HEK293T (cell line): ENCODE data around the gene RPS19.

Source experiments
- CTCF ChIA-PET: fragments of 350-600 bp; formaldehyde crosslinking; extraction: SDS; loops from one replicate; lab custom pipeline; 2021; ENCODE audit warnings: antibody characterized with exemption, inconsistent platforms; lab: Yijun Ruan, JAX
- POLR2A ChIA-PET: fragments of 350-600 bp; formaldehyde crosslinking; extraction: SDS; loops from one replicate; lab custom pipeline; 2020; ENCODE audit warnings: antibody characterized with exemption, inconsistent platforms; lab: Yijun Ruan, JAX
- DNase-seq: peaks from one replicate; pipeline ENCODE4 v3.0.0; 2012; ENCODE audit warnings: mixed read lengths; ENCODE audit errors: extremely low spot score
- ARNT ChIP-seq: fragments of 450-650 bp; IDR thresholded peaks from 2 replicates; pipeline ENCODE4 v1.6.1; 2017; ENCODE audit warnings: mild to moderate bottlenecking
- BHLHE40 ChIP-seq: fragments of 450-650 bp; IDR thresholded peaks from 2 replicates; pipeline ENCODE4 v1.6.1; 2016; ENCODE audit warnings: mild to moderate bottlenecking, moderate library complexity, borderline replicate concordance
- CTBP1 ChIP-seq: fragments of 450-650 bp; IDR thresholded peaks from 2 replicates; pipeline ENCODE4 v1.6.1; 2016; ENCODE audit warnings: borderline replicate concordance
- ELF4 ChIP-seq: fragments of 450-650 bp; IDR thresholded peaks from 2 replicates; pipeline ENCODE4 v1.6.1; 2017; ENCODE audit warnings: antibody characterized with exemption
- FOXA1 ChIP-seq: fragments of 450-650 bp; IDR thresholded peaks from 2 replicates; pipeline ENCODE4 v1.6.1; 2016; ENCODE audit warnings: mild to moderate bottlenecking
- FOXK2 ChIP-seq: fragments of 450-650 bp; IDR thresholded peaks from 2 replicates; pipeline ENCODE4 v1.6.1; 2016; ENCODE audit warnings: mild to moderate bottlenecking
- FOXM1 ChIP-seq: fragments of 450-650 bp; IDR thresholded peaks from 2 replicates; pipeline ENCODE4 v1.6.1; 2017; ENCODE audit warnings: mild to moderate bottlenecking, borderline replicate concordance
- HDGF ChIP-seq: fragments of 450-650 bp; IDR thresholded peaks from 2 replicates; pipeline ENCODE4 v1.6.1; 2017; ENCODE audit warnings: antibody characterized with exemption, borderline replicate concordance
- L3MBTL2 ChIP-seq: fragments of 450-650 bp; conservative IDR thresholded peaks from 2 replicates; pipeline ENCODE4 v1.6.1; 2016; ENCODE audit warnings: mild to moderate bottlenecking
- LEF1 ChIP-seq: fragments of 450-650 bp; IDR thresholded peaks from 2 replicates; pipeline ENCODE4 v1.6.1; 2017; ENCODE audit warnings: mild to moderate bottlenecking, borderline replicate concordance
- NFRKB ChIP-seq: fragments of 450-650 bp; IDR thresholded peaks from 2 replicates; pipeline ENCODE4 v1.6.1; 2016; ENCODE audit warnings: mild to moderate bottlenecking, moderate library complexity
- PKNOX1 ChIP-seq: fragments of 450-650 bp; IDR thresholded peaks from 2 replicates; pipeline ENCODE4 v1.6.1; 2016
- SP1 ChIP-seq: fragments of 450-650 bp; IDR thresholded peaks from 2 replicates; pipeline ENCODE4 v1.6.1; 2017
- SUZ12 ChIP-seq: fragments of 450-650 bp; IDR thresholded peaks from 2 replicates; pipeline ENCODE4 v1.6.1; 2016; ENCODE audit warnings: mild to moderate bottlenecking
- TARDBP ChIP-seq: fragments of 450-650 bp; IDR thresholded peaks from 2 replicates; pipeline ENCODE4 v1.6.1; 2016
- ZNF384 ChIP-seq: fragments of 450-650 bp; IDR thresholded peaks from 2 replicates; pipeline ENCODE4 v1.6.1; 2016

RPS19 gene

DNA sequence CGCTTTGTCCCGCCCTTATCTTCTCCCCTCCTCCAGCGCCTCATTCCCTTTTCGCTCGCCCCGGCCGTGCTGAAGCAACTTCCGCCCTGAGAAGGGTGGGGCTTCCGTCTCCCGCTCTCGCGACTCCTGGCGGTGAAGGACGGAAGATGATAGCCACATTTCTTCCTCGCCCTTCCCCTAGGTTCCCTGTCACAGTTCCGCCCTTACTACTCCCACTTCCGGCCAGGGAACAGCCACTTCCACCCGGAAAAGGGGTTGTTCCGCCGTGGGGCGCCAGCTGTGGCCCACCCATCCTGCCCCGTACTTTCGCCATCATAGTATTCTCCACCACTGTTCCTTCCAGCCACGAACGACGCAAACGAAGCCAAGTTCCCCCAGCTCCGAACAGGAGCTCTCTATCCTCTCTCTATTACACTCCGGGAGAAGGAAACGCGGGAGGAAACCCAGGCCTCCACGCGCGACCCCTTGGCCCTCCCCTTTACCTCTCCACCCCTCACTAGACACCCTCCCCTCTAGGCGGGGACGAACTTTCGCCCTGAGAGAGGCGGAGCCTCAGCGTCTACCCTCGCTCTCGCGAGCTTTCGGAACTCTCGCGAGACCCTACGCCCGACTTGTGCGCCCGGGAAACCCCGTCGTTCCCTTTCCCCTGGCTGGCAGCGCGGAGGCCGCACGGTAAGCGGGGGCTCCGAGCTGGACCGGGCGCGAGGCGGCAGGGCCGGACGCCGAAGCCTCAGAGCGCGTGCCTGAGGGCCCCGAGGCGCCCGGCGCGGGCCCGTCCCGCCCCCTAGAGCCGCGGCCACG, at the start of gene RPS19:
RPS19 (plus strand) TSS at position 638 of the 801 bp plus-strand sequence. CDS start 520 bp downstream, outside the sequence.
- POLR2A ChIA-PET: interaction anchor here (0.7 to 3.6 kb wide), 26 partner anchors 9 to 495 kb away, joined by 3 to 43 read pairs (median 4); partner anchors contain the start of genes B9D2 and RABAC1
- TF ChIP-seq HDGF: no peak
- TF ChIP-seq ARNT: peak; percentile 60
- peak; percentile 99 for TF ChIP-seq TARDBP
- TF ChIP-seq SUZ12: no peak
- peak; percentile 95 for TF ChIP-seq ELF4
- peak; percentile 58; the same call in 1 of the 2 replicates for TF ChIP-seq FOXM1
- TF ChIP-seq BHLHE40: no peak
- 0 out of 2 replicates have a peak, but pooled peaks have one; percentile 35 for TF ChIP-seq L3MBTL2
- TF ChIP-seq FOXA1: no peak
- TF ChIP-seq FOXK2: no peak
- TF ChIP-seq ZNF384: no peak
- TF ChIP-seq PKNOX1: peak; percentile 69; the same call in 1 of the 2 replicates
- TF ChIP-seq LEF1: peak; percentile 91; the same call in 1 of the 2 replicates
- no peak for TF ChIP-seq CTBP1
- TF ChIP-seq NFRKB: no peak
- TF ChIP-seq SP1: peak; percentile 95

GRCh38 chr19:41810301-41810700, 49.8 kb upstream of the RPS19 start:
- ChIA-PET CTCF (no interaction called here), POLR2A (no interaction called here)
- TF ChIP-seq SUZ12: no peak
- no peak for TF ChIP-seq FOXK2
- no peak for TF ChIP-seq L3MBTL2
- no peak for TF ChIP-seq BHLHE40
- no peak for TF ChIP-seq ZNF384
- TF ChIP-seq FOXM1: no peak
- TF ChIP-seq PKNOX1: no peak
- TF ChIP-seq TARDBP: no peak
- no peak for TF ChIP-seq HDGF
- TF ChIP-seq ELF4: no peak
- no peak for TF ChIP-seq LEF1
- TF ChIP-seq NFRKB: no peak
- no peak for TF ChIP-seq SP1
- no peak for TF ChIP-seq CTBP1
- no peak for DNase-seq

More for the DNA sequence above, at the start of gene RPS19:
- CTCF ChIA-PET: interaction anchor here (0.6 to 0.7 kb wide), 2 partner anchors 12 to 43 kb away, joined by 3 read pairs; no protein-coding TSS in a partner anchor
- DNase-seq: peak; percentile 97

DNA sequence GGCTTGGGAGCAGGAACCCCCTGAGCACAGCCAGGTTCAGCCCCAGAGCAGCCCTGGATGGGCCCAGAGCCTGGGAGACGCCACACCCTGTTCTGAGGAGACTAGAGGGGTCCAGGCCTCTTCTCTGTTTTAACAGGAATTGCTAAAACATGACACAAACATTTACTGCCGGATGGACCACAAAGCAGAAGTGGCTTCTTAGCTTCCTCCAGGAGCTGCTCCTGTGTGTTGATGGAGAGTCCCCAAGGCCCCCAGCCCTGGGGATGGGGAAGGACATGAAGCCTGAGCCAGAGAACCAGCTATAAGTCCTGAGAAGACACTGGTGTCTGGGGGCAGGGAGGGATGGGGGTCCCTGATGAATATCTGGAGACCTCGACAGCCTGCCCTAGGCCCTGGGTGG, 49.0 kb upstream of the RPS19 start:
- no peak for TF ChIP-seq ELF4
- TF ChIP-seq SP1: no peak
- TF ChIP-seq ARNT: no peak
- TF ChIP-seq FOXA1: no peak
- no peak for TF ChIP-seq ZNF384
- no peak for TF ChIP-seq SUZ12
- no peak for TF ChIP-seq NFRKB
- no peak for TF ChIP-seq FOXK2
- TF ChIP-seq TARDBP: no peak
- no peak for TF ChIP-seq CTBP1
- ChIA-PET CTCF (interaction anchor here (0.6 kb wide), 1 partner anchor 205 kb away, joined by 3 read pairs; no protein-coding TSS in a partner anchor), POLR2A (no interaction called here)
- no peak for DNase-seq

DNA sequence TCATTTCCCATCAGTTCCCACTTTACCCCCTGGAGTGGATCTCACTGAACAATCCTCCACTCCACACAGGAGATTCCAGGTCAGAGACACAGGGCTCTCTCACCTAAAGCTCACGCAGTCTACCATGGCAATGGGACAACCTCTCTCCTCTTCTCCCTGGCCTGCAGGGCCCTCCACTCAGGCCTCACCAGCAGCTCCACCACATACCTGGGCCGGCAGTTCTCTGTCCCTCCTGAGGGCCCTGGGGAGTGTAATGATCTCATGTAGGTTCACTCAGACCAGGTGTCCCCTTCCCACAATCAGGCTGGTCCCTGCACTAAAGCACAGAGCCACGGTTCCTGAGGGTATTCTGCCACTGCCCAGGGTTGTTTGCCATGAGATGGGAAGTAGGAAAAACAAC, 48.1 kb upstream of the RPS19 start:
- ChIA-PET CTCF (interaction anchor here (1.0 kb wide), 1 partner anchor 19 kb away, joined by 3 read pairs; no protein-coding TSS in a partner anchor), POLR2A (no interaction called here)
- TF ChIP-seq CTBP1 (no peak), ELF4 (no peak), NFRKB (no peak), PKNOX1 (no peak), ZNF384 (no peak), L3MBTL2 (no peak), SUZ12 (no peak), HDGF (no peak), FOXA1 (no peak), ARNT (no peak), SP1 (no peak), TARDBP (no peak), FOXK2 (no peak), BHLHE40 (no peak)

DNA sequence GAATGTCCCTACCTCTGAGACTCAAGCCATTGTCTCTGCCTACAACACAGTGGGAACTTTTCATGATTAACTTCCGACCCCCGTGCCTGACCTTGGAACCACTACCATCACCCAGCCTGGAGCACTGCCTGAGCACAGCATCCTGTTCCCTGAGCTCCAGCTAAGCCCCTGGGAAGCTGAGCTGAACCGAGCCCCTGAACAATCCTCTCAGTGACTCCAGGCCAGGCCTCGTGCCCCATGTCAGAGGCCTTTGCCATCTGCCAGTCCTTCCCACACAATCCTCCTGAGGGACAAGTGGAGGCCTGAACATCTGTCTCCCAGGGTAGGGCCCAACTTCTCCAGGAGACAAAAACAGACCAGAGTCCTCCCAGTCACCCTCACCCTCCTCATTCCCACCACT, 46.1 kb upstream of the RPS19 start:
- DNase-seq: no peak
- TF ChIP-seq CTBP1 (no peak), FOXA1 (no peak), L3MBTL2 (no peak), PKNOX1 (no peak), LEF1 (no peak), SP1 (no peak), ARNT (no peak), FOXM1 (no peak), FOXK2 (no peak), BHLHE40 (no peak), TARDBP (no peak), ELF4 (no peak)
- ChIA-PET CTCF (interaction anchor here (0.5 to 1.0 kb wide), 2 partner anchors 20 to 23 kb away, joined by 3 read pairs; no protein-coding TSS in a partner anchor), POLR2A (no interaction called here)

More for the DNA sequence above, 48.1 kb upstream of the RPS19 start:
- DNase-seq: no peak
